Measurements from ENCODE around the gene CCDC186.
A peak's percentile ranks its signal among the peaks of the same experiment; 100 is the strongest.

Gene CCDC186

DNA sequence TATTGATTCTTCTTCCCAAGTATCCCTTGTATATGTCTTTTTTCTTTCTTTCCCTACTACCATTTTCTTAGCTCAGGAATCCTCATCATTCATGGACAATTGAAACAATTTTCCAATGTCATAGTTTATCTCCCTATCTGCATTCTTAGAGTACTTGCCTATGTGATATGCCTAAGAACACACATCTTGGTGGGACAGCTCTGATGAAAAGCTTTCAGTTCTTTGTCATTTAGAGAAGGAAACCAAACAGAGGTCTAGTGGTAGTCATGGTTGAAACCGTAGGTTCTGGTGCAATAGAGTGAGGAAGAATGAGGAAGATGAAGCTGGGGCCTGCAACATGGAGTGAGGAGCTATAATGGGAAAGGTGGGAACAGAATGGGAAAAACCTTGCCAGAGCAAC is 33.3 kb upstream of the CCDC186 start:
- no peak for TF ChIP-seq CTCF (conservative IDR thresholded peaks at IDR 0.05)
- H3K27ac ChIP-seq: peak overlapping the region; percentile 43; the same call in 1 of the 2 replicates

GRCh38 chr10:114206902-114207301 is 32.9 kb upstream of the CCDC186 start:
- TF ChIP-seq CTCF (conservative IDR thresholded peaks at IDR 0.05): no peak
- H3K27ac ChIP-seq: peak overlapping the region; percentile 43

DNA sequence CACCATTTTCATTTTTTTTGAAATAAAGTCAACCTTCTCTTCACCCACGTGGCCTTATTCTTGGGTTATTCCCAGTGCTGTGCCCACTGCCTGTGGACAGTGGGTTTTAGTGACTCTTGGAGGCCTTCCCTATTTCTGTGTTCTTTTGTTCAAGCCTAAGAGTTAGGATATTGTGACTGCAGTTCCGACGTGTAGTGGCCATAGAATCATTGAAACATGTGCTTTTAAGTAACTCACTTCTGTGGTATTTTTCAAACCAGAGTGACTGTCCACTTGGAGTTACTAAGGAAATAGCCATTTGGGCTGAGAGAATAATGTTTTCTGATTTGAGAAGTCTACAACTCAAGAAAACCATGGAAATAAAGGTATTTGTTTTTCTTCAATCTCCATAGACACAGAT is 28.8 kb upstream of the CCDC186 start:
- peak overlapping the region; percentile 43; the same call in 1 of the 2 replicates for H3K27ac ChIP-seq
- no peak for TF ChIP-seq CTCF (conservative IDR thresholded peaks at IDR 0.05)

- no peak overlapping the region for H3K27ac ChIP-seq
- TF ChIP-seq CTCF (conservative IDR thresholded peaks at IDR 0.05): no peak
Measured at GRCh38 chr10:114199239-114199638, 25.2 kb upstream of the CCDC186 start.

- no peak for TF ChIP-seq CTCF (conservative IDR thresholded peaks at IDR 0.05)
- no peak overlapping the region for H3K27ac ChIP-seq
Measured at GRCh38 chr10:114195079-114195478, 21.1 kb upstream of the CCDC186 start.

- no peak overlapping the region for H3K27ac ChIP-seq
- no peak for TF ChIP-seq CTCF (conservative IDR thresholded peaks at IDR 0.05)
Measured at GRCh38 chr10:114189700-114190099, 15.7 kb upstream of the CCDC186 start.

- no peak for TF ChIP-seq CTCF (conservative IDR thresholded peaks at IDR 0.05)
- H3K27ac ChIP-seq: no peak overlapping the region
Measured at GRCh38 chr10:114188900-114189299, 14.9 kb upstream of the CCDC186 start.

GRCh38 chr10:114188001-114188400 is 14.0 kb upstream of the CCDC186 start:
- H3K27ac ChIP-seq: no peak overlapping the region
- TF ChIP-seq CTCF (conservative IDR thresholded peaks at IDR 0.05): no peak
